Large intestine (tissue), 12 donors: ENCODE results near the gene SAC3D1. TPM values are rescaled to one million over a fixed set of nuclear protein-coding genes. Genes with fewer than 3 reads are reported as not detected.

Experiments
- DNase-seq, 2 donors: peaks; one replicate each; pipeline versions ENCODE4 v3.0.0 to v3.0.0-alpha.2; 2013
- H3K27ac ChIP-seq: one replicate; pipeline ENCODE4 v1.5.1; 2013; ENCODE audit warnings: low read length
- H3K27me3 ChIP-seq: 2 replicates; pipeline ENCODE4 v1.6.1; 2013; ENCODE audit warnings: low read length; ENCODE audit not compliant: control insufficient read depth, insufficient read depth
- H3K36me3 ChIP-seq: 2 replicates; pipeline ENCODE4 v1.6.1; 2013; ENCODE audit warnings: low read length; ENCODE audit not compliant: control insufficient read depth, insufficient read depth
- H3K4me1 ChIP-seq: one replicate; pipeline ENCODE4 v1.6.1; 2013; ENCODE audit warnings: low read length; ENCODE audit not compliant: control insufficient read depth, insufficient read depth
- H3K4me3 ChIP-seq: one replicate; pipeline ENCODE4 v1.5.1; 2013; ENCODE audit warnings: low read length
- H3K9me3 ChIP-seq: one replicate; pipeline ENCODE4 v1.6.1; 2013; ENCODE audit warnings: mild to moderate bottlenecking, low read depth, low read length, moderate library complexity; ENCODE audit not compliant: control insufficient read depth
- WGBS: methylation state at CpG from one replicate; pipeline ENCODE4 v1.1.5; 2013; ENCODE audit warnings: low lambda C conversion rate; ENCODE audit not compliant: insufficient coverage; 5-methylcytosine and 5-hydroxymethylcytosine counted together
- long read RNA-seq, 11 donors: transcript quantifications; one replicate each; lab custom pipeline, GENCODE V29; 2026
- polyA plus RNA-seq: library from polyadenylated mRNA; unstranded; fragments of 120-200 nt; gene quantifications from one replicate; pipeline ENCODE4 v1.2.1, GENCODE V29; 2013

Gene SAC3D1
- 8.9 TPM for polyA plus RNA-seq
- long read RNA-seq, donor 1, partial matches to known transcripts, result 0 of 4 reads
- long read RNA-seq, donor 1, other reads (novel, unspliced or antisense), result 0 of 4 reads
- long read RNA-seq, donor 2, transcript SAC3D1-201 (2 exons, 1,566 nt), result major isoform, 6 of 8 reads
- long read RNA-seq, donor 2, partial matches to known transcripts, result 0 of 8 reads
- long read RNA-seq, donor 2, other reads (novel, unspliced or antisense), result 0 of 8 reads
- long read RNA-seq, donor 3, result 0 reads
- long read RNA-seq, donor 4, partial matches to known transcripts, result 0 of 3 reads
- long read RNA-seq, donor 4, other reads (novel, unspliced or antisense), result 0 of 3 reads
- long read RNA-seq, donor 5, partial matches to known transcripts, result 0 of 4 reads
- long read RNA-seq, donor 5, other reads (novel, unspliced or antisense), result 0 of 4 reads
- long read RNA-seq, donor 6, transcript SAC3D1-201 (2 exons, 1,566 nt), result major isoform, 5 of 8 reads
- long read RNA-seq, donor 6, partial matches to known transcripts, result 0 of 8 reads
- long read RNA-seq, donor 6, other reads (novel, unspliced or antisense), result 0 of 8 reads
- long read RNA-seq, donor 7, partial matches to known transcripts, result 0 of 4 reads
- long read RNA-seq, donor 7, other reads (novel, unspliced or antisense), result 0 of 4 reads
- long read RNA-seq, donor 8, transcript SAC3D1-201 (2 exons, 1,566 nt), result major isoform, 5 of 5 reads
- long read RNA-seq, donor 8, partial matches to known transcripts, result 0 of 5 reads
- long read RNA-seq, donor 8, other reads (novel, unspliced or antisense), result 0 of 5 reads
- long read RNA-seq, donor 9, transcript SAC3D1-201 (2 exons, 1,566 nt), result major isoform, 5 of 7 reads
- long read RNA-seq, donor 9, partial matches to known transcripts, result 0 of 7 reads
- long read RNA-seq, donor 9, other reads (novel, unspliced or antisense), result 0 of 7 reads
- long read RNA-seq, donor 10, transcript SAC3D1-201 (2 exons, 1,566 nt), result major isoform, 5 of 7 reads
- long read RNA-seq, donor 10, partial matches to known transcripts, result 0 of 7 reads
- long read RNA-seq, donor 10, other reads (novel, unspliced or antisense), result 0 of 7 reads
- long read RNA-seq, donor 11, transcript SAC3D1-201 (2 exons, 1,566 nt), result major isoform, 7 of 8 reads
- long read RNA-seq, donor 11, partial matches to known transcripts, result 0 of 8 reads
- long read RNA-seq, donor 11, other reads (novel, unspliced or antisense), result 0 of 8 reads

DNA sequence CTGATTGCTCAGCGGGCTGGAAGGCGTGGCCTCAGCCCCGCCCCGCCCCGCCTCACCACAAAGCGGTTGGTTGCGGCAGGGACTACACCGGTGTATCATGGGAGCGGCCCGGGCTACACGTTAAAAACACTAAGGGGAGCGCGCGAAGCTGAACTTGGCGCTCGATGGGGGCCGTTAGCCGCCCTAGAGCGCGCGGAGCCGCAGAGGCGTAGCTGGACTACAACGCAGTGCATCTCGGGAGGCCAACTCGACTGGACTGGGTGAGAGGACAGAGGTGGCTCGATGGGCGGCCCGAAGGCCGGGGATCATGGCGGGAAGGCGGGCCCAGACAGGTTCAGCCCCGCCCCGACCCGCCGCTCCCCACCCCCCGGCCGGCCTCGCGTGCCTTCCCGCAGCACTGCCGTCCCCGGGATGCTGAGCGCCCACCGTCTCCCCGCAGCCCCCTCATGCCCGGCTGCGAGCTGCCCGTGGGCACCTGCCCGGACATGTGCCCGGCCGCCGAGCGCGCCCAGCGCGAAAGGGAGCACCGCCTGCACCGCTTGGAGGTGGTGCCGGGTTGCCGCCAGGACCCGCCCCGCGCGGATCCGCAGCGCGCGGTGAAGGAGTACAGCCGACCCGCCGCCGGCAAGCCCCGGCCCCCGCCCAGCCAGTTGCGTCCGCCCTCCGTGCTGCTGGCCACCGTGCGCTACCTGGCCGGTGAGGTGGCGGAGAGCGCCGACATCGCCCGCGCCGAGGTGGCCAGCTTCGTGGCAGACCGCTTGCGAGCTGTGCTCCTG is at the start of gene SAC3D1:
Gene SAC3D1 (plus strand): TSS at position 364 of the 776 bp plus-strand sequence. CDS start 83 bp downstream, at position 447.
- peak within 1 kb of the TSS; percentile 73 for H3K4me3 ChIP-seq
- no peaks in the 10 kb centered on the region for H3K27me3 ChIP-seq
- peak; percentile 90 to 96 for DNase-seq
- peaks cover 13% of the 10 kb centered on the region for H3K4me1 ChIP-seq
- no peaks in the 10 kb centered on the region for H3K9me3 ChIP-seq
- no CpG with 5 or more reads among the region's 91 CpGs for WGBS
- peaks cover 51% of the 10 kb centered on the region for H3K36me3 ChIP-seq
- H3K27ac ChIP-seq, result peak within 1 kb of the TSS; percentile 95

DNA sequence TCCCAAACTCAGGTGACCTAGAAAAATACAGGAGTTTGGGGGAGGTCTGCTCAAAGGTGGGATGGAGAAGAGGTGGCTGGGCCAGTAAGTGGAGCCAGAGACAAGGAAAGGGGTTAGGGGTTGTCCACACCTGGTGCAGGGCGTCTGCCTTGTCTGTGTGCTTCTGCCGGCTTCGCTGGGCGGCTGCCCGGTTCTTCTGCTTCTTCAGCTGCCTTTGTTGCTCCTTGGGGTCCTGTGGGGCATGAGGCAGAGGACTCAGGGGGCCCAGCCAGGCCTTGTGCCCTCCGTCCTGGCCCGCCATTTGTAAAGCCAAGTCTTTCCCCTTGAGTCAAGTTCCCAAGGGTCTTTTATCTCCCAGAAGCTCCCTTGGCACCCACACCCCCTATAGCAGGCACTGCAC is 46.7 kb upstream of the SAC3D1 start:
- Histone ChIP-seq H3K27me3 (no peaks in the 10 kb centered on the region), H3K36me3 (peaks cover 14% of the 10 kb centered on the region), H3K9me3 (no peaks in the 10 kb centered on the region), H3K27ac (no peak overlapping the region), H3K4me1 (peaks cover 44% of the 10 kb centered on the region), H3K4me3 (no peak overlapping the region)
- WGBS, result no CpG with 5 or more reads among the region's 7 CpGs
- DNase-seq, result no peak

DNA sequence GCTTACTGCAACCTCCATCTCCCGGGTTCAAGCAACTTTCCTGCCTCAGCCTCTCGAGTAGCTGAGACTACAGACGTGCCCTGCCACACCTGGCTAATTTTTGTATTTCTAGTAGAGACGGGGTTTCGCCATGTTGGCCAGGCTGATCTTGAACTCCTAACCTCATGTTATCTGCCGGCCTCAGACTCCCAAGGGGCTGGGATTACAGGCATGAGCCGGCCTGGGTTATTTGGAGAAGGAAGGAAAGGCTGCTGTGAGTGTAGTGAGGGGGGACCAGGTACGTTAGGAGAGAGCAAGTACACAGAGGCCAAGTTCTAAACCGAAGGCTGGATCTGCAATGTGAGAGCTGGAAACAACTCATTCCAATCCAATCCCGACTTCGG is 44.7 kb upstream of the SAC3D1 start:
- H3K36me3 ChIP-seq, result peaks cover 12% of the 10 kb centered on the region
- WGBS, result no CpG with 5 or more reads among the region's 11 CpGs
- peak overlapping the region; percentile 84 for H3K4me3 ChIP-seq
- H3K4me1 ChIP-seq, result peaks cover 39% of the 10 kb centered on the region
- peak in 1 of 2 donors; percentile 31 for DNase-seq
- H3K9me3 ChIP-seq, result no peaks in the 10 kb centered on the region
- H3K27me3 ChIP-seq, result no peaks in the 10 kb centered on the region
- peak overlapping the region; percentile 99 for H3K27ac ChIP-seq

DNA sequence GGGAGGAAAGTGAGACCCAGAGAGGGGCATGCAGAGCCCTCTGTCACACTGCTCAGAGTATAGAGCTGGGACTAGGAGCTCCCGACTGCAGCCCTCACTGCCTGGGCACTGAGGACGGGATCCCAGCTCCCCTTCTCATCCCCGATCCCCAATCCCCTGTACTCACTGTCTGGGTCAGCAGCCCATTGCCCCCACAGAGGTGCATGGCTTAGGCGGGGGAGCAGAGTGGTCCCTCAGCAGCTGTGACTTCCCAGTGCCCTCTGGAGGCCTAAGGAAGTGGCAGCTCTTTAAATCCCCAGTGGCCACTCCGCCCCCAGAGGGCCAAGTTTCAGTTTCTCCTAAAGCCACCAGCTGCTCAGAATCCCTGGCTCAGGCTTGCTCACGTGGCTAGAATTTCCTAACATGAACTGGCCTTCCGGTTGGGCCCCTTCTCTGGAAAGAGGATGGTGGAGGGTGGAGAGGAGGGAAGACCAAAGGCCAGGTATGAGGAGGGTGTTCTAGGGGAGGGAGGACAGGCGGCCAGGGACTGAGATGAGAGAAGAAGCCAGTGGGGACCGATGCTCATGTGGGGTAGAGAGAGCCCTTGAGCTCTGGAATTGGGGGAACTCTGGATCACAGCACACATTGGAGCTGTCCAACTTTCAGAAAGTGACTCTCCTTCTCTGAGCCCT is 44.2 kb upstream of the SAC3D1 start, which contains the start of gene BATF2:
Gene BATF2 (minus strand): TSS at position 262 of the 671 bp plus-strand sequence. CDS start 57 bp downstream, at position 205.
- DNase-seq, result peak; percentile 95 to 98
- no peaks in the 10 kb centered on the region for H3K9me3 ChIP-seq
- peak within 1 kb of the TSS; percentile 99 for H3K27ac ChIP-seq
- peak within 1 kb of the TSS; percentile 84 for H3K4me3 ChIP-seq
- peaks cover 10% of the 10 kb centered on the region for H3K36me3 ChIP-seq
- no CpG with 5 or more reads among the region's 9 CpGs for WGBS
- H3K27me3 ChIP-seq, result no peaks in the 10 kb centered on the region
- peaks cover 39% of the 10 kb centered on the region for H3K4me1 ChIP-seq

DNA sequence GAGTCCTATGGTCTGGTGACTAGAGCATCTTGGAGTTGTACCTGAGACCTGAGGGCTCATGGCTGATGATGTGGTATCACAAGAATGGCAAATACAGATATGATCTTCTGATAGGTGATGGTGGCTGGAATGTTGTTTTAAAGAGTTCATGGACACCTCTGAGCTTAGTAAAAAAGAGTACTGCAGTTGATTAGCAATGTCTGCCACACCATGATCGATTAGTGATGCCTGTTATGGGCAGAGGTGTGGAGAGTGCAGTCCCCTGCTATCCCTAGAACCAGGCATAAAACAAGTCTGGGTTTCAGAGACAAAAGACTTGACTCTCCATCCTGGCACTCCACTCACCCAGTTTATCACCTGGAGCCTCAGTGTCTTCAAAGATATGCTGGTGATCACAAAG is 42.9 kb upstream of the SAC3D1 start:
- Histone ChIP-seq H3K4me3 (no peak overlapping the region), H3K36me3 (peaks cover 9% of the 10 kb centered on the region), H3K27me3 (no peaks in the 10 kb centered on the region), H3K9me3 (no peaks in the 10 kb centered on the region), H3K27ac (peak overlapping the region; percentile 99), H3K4me1 (peaks cover 39% of the 10 kb centered on the region)
- peak in 1 of 2 donors; percentile 55 for DNase-seq
- no CpG with 5 or more reads among the region's 1 CpG for WGBS

DNA sequence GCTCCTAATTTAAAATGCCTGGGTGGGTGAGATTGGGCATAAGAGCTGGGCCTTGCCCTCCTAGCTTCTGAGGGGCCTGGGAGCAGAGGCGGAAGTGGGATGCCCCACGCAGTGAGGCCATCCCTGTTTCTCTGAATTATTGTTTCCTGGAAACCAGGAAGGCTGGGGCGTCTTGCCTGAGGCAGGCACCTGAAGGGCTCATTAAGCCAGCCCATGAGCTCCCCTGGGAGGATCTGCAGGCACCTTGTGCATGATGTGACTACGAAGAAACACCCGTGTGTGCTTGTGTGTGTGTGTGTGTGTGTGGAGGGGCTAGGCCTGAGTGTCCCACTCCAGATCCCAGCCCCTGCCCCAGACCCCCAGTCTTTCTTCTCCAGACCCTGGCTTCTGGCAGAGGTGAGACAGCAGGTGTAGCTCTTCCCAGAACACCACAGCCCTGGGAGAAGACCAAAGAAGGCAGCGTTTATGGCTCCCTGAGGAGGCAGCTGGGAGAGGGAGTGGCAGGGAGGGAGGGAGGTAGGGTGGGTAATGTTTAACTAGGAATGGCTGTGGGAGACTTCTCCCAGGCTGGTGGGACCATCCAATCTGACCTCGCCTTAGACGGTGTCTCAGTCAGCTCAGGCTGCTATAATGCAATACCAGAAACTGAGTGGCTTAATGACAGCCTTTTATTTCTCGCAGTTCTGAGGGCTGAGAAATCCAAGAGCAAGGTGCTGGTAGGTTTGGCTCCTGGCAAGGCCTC is 42.1 kb upstream of the SAC3D1 start:
- Histone ChIP-seq H3K36me3 (peaks cover 3% of the 10 kb centered on the region), H3K4me1 (peaks cover 39% of the 10 kb centered on the region), H3K27me3 (no peaks in the 10 kb centered on the region), H3K27ac (peak overlapping the region; percentile 99), H3K9me3 (no peaks in the 10 kb centered on the region), H3K4me3 (no peak overlapping the region)
- WGBS, result no CpG with 5 or more reads among the region's 9 CpGs
- DNase-seq, result peak; percentile 86 to 94

DNA sequence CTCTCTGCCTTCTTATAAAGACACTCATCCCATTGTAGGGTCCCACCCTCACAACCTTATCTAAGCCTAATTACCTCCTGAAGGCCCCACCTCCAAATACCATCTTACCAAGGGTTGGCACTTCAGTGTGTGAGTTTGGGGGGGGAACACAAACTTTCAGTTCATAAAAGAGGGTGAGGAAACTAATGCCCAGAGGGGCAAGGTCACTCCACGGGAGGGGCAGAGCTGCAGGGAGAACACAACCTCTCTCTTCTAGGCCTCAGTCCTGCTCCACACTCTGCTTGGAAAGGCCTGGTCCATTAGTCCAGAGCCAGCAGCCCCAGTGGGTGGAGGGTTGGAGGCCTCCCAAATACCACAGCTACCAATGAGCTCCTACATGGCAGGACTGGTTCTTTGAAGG is 41.5 kb upstream of the SAC3D1 start:
- Histone ChIP-seq H3K4me1 (peaks cover 39% of the 10 kb centered on the region), H3K36me3 (no peaks in the 10 kb centered on the region), H3K9me3 (no peaks in the 10 kb centered on the region), H3K27me3 (no peaks in the 10 kb centered on the region), H3K4me3 (no peak overlapping the region), H3K27ac (peak overlapping the region; percentile 99)
- peak in 1 of 2 donors; percentile 20 for DNase-seq
- no CpG with 5 or more reads among the region's 1 CpG for WGBS

DNA sequence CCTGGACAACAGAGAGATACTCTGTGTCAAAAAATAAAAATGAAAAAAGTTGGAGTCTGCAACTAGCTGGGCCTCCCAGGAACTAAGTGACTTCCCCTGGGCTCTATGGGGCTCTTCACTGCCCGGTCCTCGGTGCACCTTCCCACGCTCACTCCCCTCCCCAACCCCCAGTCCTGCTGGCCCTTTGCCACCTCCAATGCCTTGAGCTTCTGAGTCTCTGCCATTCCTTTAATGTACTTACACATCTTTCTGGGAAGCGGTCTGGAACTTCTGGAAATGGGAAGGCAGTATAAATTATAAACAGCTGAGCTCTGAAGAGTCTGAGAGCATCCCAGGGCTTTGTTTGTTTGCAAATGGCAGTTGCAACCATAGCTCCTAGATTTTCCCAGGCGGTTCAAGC is 38.3 kb upstream of the SAC3D1 start:
- no CpG with 5 or more reads among the region's 5 CpGs for WGBS
- DNase-seq, result peak in 1 of 2 donors; percentile 26
- H3K9me3 ChIP-seq, result no peaks in the 10 kb centered on the region
- no peaks in the 10 kb centered on the region for H3K36me3 ChIP-seq
- H3K27me3 ChIP-seq, result no peaks in the 10 kb centered on the region
- no peak overlapping the region for H3K4me3 ChIP-seq
- H3K4me1 ChIP-seq, result peaks cover 21% of the 10 kb centered on the region
- H3K27ac ChIP-seq, result no peak overlapping the region

DNA sequence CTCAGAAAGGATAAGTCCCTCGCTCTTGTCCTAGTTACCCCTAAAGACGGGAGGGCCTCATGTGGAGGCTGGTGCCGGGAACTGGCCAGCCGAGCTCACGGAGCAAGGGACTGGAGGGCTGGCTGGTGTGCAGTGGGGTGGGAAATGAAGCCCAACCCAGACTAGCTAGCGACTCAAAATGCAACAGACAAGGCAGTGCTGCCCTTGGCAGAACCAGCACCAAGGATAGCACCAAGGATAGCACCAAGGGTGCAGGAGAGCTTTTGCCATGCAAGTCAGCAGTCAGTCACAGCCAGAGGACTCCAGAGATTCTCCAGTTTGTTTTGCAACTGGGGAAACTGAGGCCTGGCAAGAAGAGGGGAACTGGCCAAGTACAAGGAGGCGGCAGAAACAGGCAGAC is 37.7 kb upstream of the SAC3D1 start:
- Histone ChIP-seq H3K9me3 (no peaks in the 10 kb centered on the region), H3K27ac (no peak overlapping the region), H3K27me3 (no peaks in the 10 kb centered on the region), H3K36me3 (no peaks in the 10 kb centered on the region), H3K4me3 (no peak overlapping the region), H3K4me1 (peaks cover 15% of the 10 kb centered on the region)
- no CpG with 5 or more reads among the region's 7 CpGs for WGBS
- DNase-seq, result no peak
